SU-DHL-6 (cell line): ENCODE data around the gene CEACAM6.

Experiments
- CTCF ChIP-seq: fragments of 200-600 bp; sonication (generic); IDR thresholded peaks from one replicate; pipeline ENCODE4 v1.5.1; 2017; ENCODE audit warnings: antibody characterized with exemption, mild to moderate bottlenecking, low read length, moderate library complexity; ENCODE audit not compliant: insufficient read depth, poor library complexity, severe bottlenecking
- EZH2phosphoT487 ChIP-seq: fragments of 200-600 bp; sonication (generic), shearing (Covaris generic); conservative IDR thresholded peaks from 2 replicates; pipeline ENCODE4 v1.6.1; 2018; ENCODE audit warnings: mild to moderate bottlenecking, antibody characterized with exemption, low read length, moderate library complexity, mixed read lengths

GRCh38 chr19:41739361-41739760 lies 16.0 kb upstream of the CEACAM6 start:
- TF ChIP-seq CTCF (no peak), EZH2phosphoT487 (no peak)
